GM19328 (cell line): ENCODE results near the gene NXT2.
"Not testable (repeated sequence)": the region's sequence is repeated elsewhere in the genome, so short reads cannot be mapped to it uniquely, and the experiment has no call there.

ENCODE experiments used
- ATAC-seq: cut with Tn5 transposase; IDR thresholded peaks from one replicate; pipeline ENCODE4 v1.9.1; 2021; ENCODE audit warnings: mild to moderate bottlenecking, moderate library complexity; ENCODE audit not compliant: unreplicated experiment

NXT2 gene

DNA sequence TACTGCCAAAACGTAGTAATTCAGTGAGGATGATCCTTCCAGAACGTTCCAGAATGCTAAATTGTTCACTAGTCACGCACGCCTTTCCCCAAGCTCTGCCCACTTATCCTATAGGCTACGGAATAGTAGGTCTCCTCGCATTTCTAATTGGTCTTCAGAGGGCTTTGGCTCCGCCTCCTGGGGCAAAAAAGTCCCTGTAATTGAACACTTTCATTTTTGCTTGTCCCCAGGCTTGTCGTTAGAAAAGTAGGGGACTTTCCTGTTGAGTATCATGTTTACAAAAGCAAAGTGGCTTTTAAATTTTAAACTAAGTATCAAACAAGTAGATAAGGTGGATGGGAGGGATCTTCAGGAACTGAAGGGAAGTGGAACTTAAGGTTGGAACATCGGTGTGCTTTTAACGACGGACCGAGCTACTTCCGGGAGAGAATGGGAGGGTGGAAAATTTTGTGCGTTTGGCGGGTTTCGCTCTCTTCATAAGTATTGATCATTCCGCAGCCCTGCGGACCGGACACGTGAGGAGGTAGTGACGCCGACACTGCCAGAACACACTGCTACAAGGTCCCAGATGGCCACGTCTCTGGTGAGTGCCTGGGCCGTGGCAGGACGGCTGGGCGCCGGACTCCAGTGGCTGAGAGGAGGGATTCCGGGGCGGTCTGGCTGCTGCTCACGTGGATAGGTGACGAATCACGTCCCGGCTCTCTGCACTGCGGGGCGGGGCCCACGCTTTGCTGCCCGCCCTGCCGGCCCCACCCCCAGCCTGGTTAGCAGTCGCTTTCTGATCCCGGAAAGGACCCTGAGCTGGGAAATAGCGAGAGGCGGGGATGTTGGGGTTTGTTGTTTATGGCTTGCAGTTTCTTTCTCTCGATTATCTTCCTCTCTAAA, at the start of gene NXT2:
Gene NXT2, plus strand, starts transcription at position 406 of the 885 bp plus-strand sequence. Its CDS starts 163 bp downstream, at position 569.
- ATAC-seq, result peak; percentile 93

GRCh38 chrX:109487640-109488039, 49.0 kb upstream of the NXT2 start:
- ATAC-seq, result no peak

GRCh38 chrX:109489174-109489573, 47.5 kb upstream of the NXT2 start:
- ATAC-seq, result no peak

DNA sequence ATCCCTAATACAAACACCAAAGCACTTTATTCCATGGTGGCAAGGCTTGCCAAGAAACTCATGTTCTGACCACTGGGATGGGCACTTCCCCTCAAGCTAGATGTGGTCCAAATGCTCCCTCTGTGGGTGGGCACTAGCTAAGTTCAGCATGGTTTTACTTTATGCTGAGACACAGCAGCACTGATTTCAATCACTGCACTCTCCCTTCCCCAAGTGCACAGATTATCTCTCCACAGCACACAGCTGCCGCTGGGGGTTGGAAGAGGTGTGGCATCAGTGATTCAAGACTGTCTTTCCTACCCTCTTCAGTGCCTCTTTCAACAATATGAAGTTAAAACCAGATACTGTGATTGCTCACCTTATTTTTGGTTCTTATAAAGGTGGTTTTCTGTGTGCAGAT, 38.2 kb upstream of the NXT2 start:
- no peak for ATAC-seq

- ATAC-seq, result no peak
Measured at GRCh38 chrX:109501176-109501575, 35.5 kb upstream of the NXT2 start.

DNA sequence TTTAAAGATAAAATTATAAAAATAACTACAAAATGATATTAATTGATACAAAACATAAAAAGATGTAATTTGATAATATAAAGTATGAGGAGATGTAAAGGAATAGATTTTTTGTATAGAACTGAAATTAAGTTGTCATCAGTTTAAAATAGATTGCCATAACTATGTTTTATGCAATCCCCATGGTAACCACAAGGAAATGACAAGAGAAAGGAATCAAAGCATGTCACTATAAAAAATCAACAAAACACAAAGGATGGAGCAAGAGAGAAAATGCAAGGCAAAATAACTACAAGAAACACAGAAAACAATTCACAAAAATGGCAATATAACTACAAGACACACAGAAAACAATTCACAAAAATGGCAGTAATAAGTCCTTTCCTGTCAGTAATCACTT, 27.7 kb upstream of the NXT2 start:
- ATAC-seq, result no peak

DNA sequence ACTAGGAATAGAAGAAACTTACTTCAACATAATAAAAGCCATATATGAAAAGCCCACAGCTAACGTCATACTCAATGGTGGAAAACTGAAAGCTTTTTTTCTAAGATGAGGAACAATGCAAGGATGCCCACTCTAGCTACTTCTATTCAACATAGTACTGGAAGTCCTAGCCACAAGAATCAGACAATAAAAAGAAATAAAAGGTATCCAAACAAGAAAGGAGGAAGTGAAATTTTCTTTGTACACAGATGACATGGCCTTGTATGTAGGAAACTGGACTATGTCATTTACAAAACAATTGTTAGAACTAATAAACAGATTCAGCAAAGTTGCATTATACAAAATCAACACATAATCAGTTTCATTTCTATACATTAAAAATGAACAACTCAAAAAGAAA, 25.5 kb upstream of the NXT2 start:
- no peak for ATAC-seq

- ATAC-seq, result no peak
Measured at GRCh38 chrX:109519001-109519400, 17.6 kb upstream of the NXT2 start.

GRCh38 chrX:109533005-109533404, 3.6 kb upstream of the NXT2 start:
- ATAC-seq, result no peak

GRCh38 chrX:109533631-109534030, 3.0 kb upstream of the NXT2 start:
- no peak for ATAC-seq

- no peak for ATAC-seq
Measured at GRCh38 chrX:109534933-109535332, 1.7 kb upstream of the NXT2 start.

DNA sequence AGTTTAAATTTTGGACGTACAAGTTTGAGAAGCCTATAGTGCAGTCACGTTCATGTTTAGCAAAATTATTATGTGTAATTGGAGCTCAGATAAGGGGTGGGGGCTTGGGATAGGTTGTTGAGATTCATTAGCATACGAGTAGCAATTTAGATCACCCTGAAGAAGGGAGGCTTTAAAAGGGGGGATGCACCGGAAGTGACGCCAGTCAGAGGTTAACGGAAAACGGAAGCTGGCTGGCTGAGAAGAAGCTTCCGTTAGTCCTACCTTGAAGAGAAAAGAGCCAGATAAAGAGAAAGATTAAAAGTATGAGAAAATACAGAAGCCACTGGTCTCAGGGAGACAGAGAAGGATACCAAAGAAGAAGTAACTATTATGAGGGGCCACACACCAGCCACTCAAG, 1.1 kb upstream of the NXT2 start:
- no peak for ATAC-seq

DNA sequence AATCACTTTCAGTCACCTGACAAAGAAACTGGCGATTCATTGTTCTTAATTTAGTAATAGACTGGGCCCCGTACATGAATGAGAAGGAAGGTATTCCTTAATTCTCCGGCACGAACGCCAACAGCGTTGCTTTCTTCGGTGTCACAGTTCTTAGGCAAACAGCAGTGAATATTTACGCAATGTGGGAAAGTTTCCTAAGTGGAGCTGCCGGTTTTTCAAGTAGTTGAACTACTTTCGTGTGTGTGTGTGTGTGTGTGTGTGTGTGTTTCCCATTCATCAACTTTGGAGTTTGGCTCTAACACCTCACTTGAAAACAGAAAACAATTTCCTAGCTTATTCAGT, 651 bp downstream of the NXT2 start:
- no peak for ATAC-seq

GRCh38 chrX:109539007-109539406, 2.4 kb downstream of the NXT2 start:
- ATAC-seq, result not testable (repeated sequence)

DNA sequence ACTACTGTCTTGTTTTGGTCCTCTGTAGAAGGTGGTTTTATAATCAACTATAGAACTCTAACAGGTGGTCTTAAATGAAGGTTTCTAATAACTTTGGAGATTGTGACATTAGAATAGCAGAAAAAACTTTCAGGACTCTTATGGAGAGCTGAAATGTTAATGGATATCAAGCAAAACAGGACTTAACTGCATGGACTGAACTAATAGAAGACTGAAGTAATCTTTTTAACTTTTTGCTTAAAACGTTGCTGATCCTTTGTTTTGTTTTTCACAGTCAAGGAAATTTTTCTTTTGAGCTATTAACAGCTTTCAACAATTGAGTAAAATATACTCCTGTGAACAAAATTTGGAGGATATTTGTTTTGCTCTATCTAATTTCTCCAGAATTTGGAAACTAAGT, 17.2 kb downstream of the NXT2 start:
- ATAC-seq, result no peak

DNA sequence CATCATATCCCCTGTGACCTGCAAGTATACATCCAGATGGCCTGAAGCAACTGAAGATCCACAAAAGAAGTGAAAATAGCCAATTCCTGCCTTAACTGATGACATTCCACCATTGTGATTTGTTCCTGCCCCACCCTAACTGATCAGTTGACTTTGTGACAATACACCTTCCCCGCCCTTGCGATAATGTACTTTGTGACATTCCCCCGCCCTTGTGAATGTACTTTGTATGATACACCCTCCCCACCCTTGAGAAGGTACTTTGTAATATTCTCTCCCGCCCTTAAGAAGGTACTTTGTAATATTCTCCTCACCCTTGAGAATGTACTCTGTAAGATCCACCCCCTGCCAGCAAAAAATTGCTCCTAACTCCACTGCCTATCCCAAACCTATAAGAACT, 39.4 kb downstream of the NXT2 start:
- ATAC-seq, result not testable (repeated sequence)

DNA sequence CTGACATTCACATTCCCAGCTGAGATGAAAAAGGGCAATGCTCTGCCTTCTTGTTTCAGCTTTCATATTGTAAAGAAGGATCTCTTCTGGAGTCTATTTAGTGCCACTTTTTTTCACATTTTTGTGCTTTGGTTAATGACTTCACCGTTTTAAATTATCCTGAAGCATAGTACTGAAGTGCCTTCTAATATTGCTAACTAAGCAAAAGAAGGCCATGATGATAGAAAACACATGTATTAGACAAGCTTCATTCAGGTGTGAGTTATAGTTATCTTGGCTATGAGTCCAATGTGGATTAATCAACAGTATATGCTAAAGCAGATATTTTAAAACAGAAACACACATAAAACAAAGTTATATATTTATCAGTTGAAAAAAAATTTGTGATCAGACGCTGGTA, 40.4 kb downstream of the NXT2 start:
- no peak for ATAC-seq

DNA sequence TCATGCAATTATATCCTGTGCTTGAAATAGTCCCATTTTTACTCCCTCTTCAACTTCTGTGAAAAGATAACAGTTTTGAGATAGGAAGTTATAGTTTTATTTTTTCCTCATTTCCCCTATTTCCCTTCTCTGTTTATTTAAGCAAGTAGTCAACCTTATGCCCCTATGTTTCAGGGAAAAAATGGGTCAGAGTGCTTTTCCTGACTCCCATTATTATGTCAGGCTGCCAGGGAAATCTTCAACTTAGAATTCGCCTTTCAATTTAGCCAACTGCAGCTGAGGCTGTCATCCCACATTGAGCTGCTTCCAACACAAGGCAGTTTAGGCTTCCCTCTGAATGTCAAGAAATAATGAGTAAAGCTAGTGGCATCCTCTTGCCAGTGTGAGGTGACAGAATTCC, 42.3 kb downstream of the NXT2 start:
- ATAC-seq, result no peak

GRCh38 chrX:109585488-109585887, 48.8 kb downstream of the NXT2 start:
- ATAC-seq, result no peak

- no peak for ATAC-seq
Measured at GRCh38 chrX:109590176-109590575, 53.5 kb downstream of the NXT2 start.
